Vagina (tissue), 2 donors: ENCODE results near the gene ERFE.

Experiments
- CTCF ChIP-seq, 3 experiments: fragments of 450-650 bp in 2 of 3; fragments of 200-600 bp in 1 of 3; sonication (generic) in 1 of 3; IDR thresholded peaks; one replicate each; pipeline ENCODE4 v1.5.1; 2017 to 2019; ENCODE audit warnings: antibody characterized with exemption in 3 of 3, mild to moderate bottlenecking in 2 of 3, moderate library complexity in 2 of 3
- POLR2AphosphoS5 ChIP-seq, 2 donors: sonication (generic); formaldehyde crosslinking; IDR thresholded peaks; one replicate each; pipeline ENCODE4 v1.9.0; 2017; ENCODE audit warnings: antibody characterized with exemption in 2 of 2, mild to moderate bottlenecking in 2 of 2, low read depth in 1 of 2; ENCODE audit not compliant: insufficient read depth in 1 of 2

- TF ChIP-seq CTCF (IDR thresholded peaks at IDR 0.05) (no peak), POLR2AphosphoS5 (IDR thresholded peaks at IDR 0.05; ENCODE audit: insufficient read depth in 1 of 2, low read depth in 1 of 2) (no peak)
Measured at GRCh38 chr2:238145851-238146250, 12.9 kb upstream of the ERFE start.
